ENCODE data around the gene MARK2. TPM values are rescaled to one million over a fixed set of nuclear protein-coding genes. Genes with fewer than 3 reads are reported as not detected.

The MARK2 gene
- 21.4 to 27.9 TPM (median 26.3 TPM) in 5 replicates for total RNA-seq (2022; extraction: Qiagen RNA extraction; ENCODE audit: low read depth)

GRCh38 chr11:63838678-63839507, at the start of gene MARK2:
TSS of gene MARK2 (plus strand) at chr11:63839110. CDS start at chr11:63839507, 397 bp downstream.

GRCh38 chr11:63813035-63813562, 25.8 kb upstream of the MARK2 start, which contains the start of gene SPINDOC:
TSS of gene SPINDOC (plus strand) at chr11:63813456. CDS start at chr11:63813687, 231 bp downstream.

DNA sequence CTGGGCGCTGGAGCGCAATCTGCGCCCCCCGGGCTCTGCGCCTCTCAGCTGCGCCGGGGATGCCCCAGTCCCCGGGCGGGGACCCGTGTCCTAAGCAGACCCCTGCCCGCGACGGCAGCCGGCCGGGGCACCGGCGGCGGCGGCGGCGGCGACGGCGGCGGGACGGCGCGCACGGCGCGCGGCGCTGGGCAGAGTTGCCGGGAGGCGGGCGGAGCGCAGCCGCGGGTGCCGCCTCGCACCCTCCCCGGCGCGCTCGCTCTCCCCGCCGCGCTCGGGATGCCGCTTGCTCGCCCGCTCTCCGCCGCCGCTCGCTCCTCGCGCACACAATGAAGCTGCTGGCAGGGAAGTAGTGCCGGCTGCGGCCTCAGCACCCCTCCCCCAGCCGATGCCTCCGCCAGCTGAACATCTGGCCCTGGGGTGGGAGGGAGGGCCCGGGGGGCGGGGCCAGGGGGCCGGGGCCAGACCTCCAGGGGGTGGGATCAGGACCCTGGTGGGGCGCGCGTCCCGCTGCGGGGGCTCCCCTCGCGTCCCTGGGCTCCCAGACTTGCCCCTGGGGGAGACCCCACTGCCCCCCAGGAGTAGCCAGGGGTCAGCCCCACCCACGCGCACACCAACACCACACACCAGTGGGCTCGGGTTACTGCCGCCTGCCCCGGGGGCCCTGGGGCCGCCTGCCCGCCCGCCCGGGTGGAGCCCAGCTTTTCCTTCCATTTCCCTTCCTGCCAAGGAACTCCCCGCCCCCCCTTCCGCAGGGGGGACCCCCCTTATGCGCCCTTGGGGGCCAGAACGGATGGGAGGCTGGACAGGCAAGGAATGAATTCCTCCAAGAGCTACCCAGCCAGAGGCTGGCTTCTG, 78.2 kb downstream of the MARK2 start, which contains the start of gene RCOR2:
TSS of gene RCOR2 (minus strand) at position 328 of the 855 bp plus-strand sequence. CDS start 708 bp downstream, outside the sequence.

GRCh38 chr11:63938479-63939396, 99.8 kb downstream of the MARK2 start, which contains the start of gene NAA40:
TSS of gene NAA40 (plus strand) at chr11:63939002. CDS start at chr11:63939097, 95 bp downstream.

Other genes starting within 250 kb of the MARK2 start
- gene PLAAT3, start 224.7 kb upstream of the MARK2 start, total RNA-seq (2022; extraction: Qiagen RNA extraction; ENCODE audit: low read depth), result 48.5 to 62.0 TPM (median 58.9 TPM) in 5 replicates
- gene ATL3, start 167.7 kb upstream of the MARK2 start, total RNA-seq (2022; extraction: Qiagen RNA extraction; ENCODE audit: low read depth), result 29.2 to 37.1 TPM (median 34.1 TPM) in 5 replicates
- 89.7 to 123 TPM (median 108 TPM) in 5 replicates for gene RTN3, start 157.6 kb upstream of the MARK2 start, total RNA-seq (2022; extraction: Qiagen RNA extraction; ENCODE audit: low read depth)
- 4.4 to 8.5 TPM (median 6.8 TPM) in 5 replicates for gene ZFTA, start 70.3 kb upstream of the MARK2 start, total RNA-seq (2022; extraction: Qiagen RNA extraction; ENCODE audit: low read depth)
- gene SPINDOC, start 25.7 kb upstream of the MARK2 start, total RNA-seq (2022; extraction: Qiagen RNA extraction; ENCODE audit: low read depth), result 32.2 to 59.0 TPM (median 48.7 TPM) in 5 replicates
- gene RCOR2, start 78.1 kb downstream of the MARK2 start, total RNA-seq (2022; extraction: Qiagen RNA extraction; ENCODE audit: low read depth), result 0.64 to 1.0 TPM (median 0.95 TPM) in 5 replicates
- 11.9 to 17.9 TPM (median 15.4 TPM) in 5 replicates for gene NAA40, start 99.9 kb downstream of the MARK2 start, total RNA-seq (2022; extraction: Qiagen RNA extraction; ENCODE audit: low read depth)
- 466 to 1,036 TPM (median 955 TPM) in 5 replicates for gene COX8A, start 135.5 kb downstream of the MARK2 start, total RNA-seq (2022; extraction: Qiagen RNA extraction; ENCODE audit: low read depth)
- 88.2 to 125 TPM (median 122 TPM) in 5 replicates for gene OTUB1, start 147.3 kb downstream of the MARK2 start, total RNA-seq (2022; extraction: Qiagen RNA extraction; ENCODE audit: low read depth)
- 0.06 TPM in 1 of 5 replicates, not detected in the others for gene FLRT1, start 196.8 kb downstream of the MARK2 start, total RNA-seq (2022; extraction: Qiagen RNA extraction; ENCODE audit: low read depth)

All from A549 treated with ZK216348 at 1 μM for 4 hours (cell line).